Activated B cell treated with CpG ODN at 0.5 μM for 24 hours (primary cell): Measurements from ENCODE around the gene KRCC1. TPM values are rescaled to one million over a fixed set of nuclear protein-coding genes. Genes with fewer than 3 reads are reported as not detected.

Experiments used
- ATAC-seq: fragments of 200-7000 bp; cut with Tn5 transposase; one replicate; pipeline ENCODE4 v1.10.0; 2021; ENCODE audit warnings: low read depth, mild to moderate bottlenecking, moderate library complexity
- CTCF ChIA-PET: fragments of 350-600 bp; sonication (Branson Sonifier 250); formaldehyde crosslinking; loops from one replicate; lab custom pipeline; 2021; ENCODE audit warnings: antibody characterized with exemption; lab: Charles Lee
- POLR2A ChIA-PET: fragments of 350-600 bp; sonication (Branson Sonifier 250); formaldehyde crosslinking; loops from one replicate; lab custom pipeline; 2021; ENCODE audit warnings: antibody characterized with exemption; lab: Charles Lee
- DNase-seq: peaks from one replicate; pipeline ENCODE4 v3.0.0; 2022
- H3K27ac Mint-ChIP-seq: one replicate; pipeline ENCODE4 v1.8.0; 2020; ENCODE audit warnings: mixed read lengths
- H3K27me3 Mint-ChIP-seq: one replicate; pipeline ENCODE4 v1.8.0; 2021; ENCODE audit warnings: mixed read lengths
- H3K36me3 Mint-ChIP-seq: one replicate; pipeline ENCODE4 v1.8.0; 2021; ENCODE audit warnings: low read depth, mixed read lengths
- H3K4me1 Mint-ChIP-seq: one replicate; pipeline ENCODE4 v1.8.0; 2021; ENCODE audit warnings: mixed read lengths
- H3K4me3 Mint-ChIP-seq: one replicate; pipeline ENCODE4 v1.8.0; 2020; ENCODE audit warnings: mild to moderate bottlenecking, mixed read lengths
- H3K9me3 Mint-ChIP-seq: one replicate; pipeline ENCODE4 v1.8.0; 2020; ENCODE audit warnings: mixed read lengths
- CTCF ChIP-seq: fragments of 200-600 bp; IDR thresholded peaks from one replicate; pipeline ENCODE4 v1.8.0; 2022; ENCODE audit warnings: antibody characterized with exemption, mild to moderate bottlenecking
- intact Hi-C: fragments of 100-400 bp; cut with micrococcal nuclease; formaldehyde crosslinking; loops from one replicate; pipeline ENCODE4 v1.15.1; 2024
- total RNA-seq: library from RNA; stranded (reverse); gene quantifications from 2 replicates; pipeline ENCODE4 v1.2.3, GENCODE V29; 2022

The KRCC1 gene
- total RNA-seq, 1 donor from 2014 or later: 20.8 TPM

- intact Hi-C loops: no loop called here
- ChIA-PET CTCF (interaction anchor here (0.6 kb wide), 1 partner anchor 26 kb away, joined by 3 read pairs; no protein-coding TSS in a partner anchor), POLR2A (no interaction called here)
- H3K27ac Mint-ChIP-seq: no peak overlapping the region
- peaks cover 7% of the 10 kb centered on the region for H3K4me1 Mint-ChIP-seq
- H3K27me3 Mint-ChIP-seq: peaks cover 2% of the 10 kb centered on the region
- no peaks in the 10 kb centered on the region for H3K9me3 Mint-ChIP-seq
- ATAC-seq (no peak), DNase-seq (no peak)
- no peak overlapping the region for H3K4me3 Mint-ChIP-seq
- TF ChIP-seq CTCF: no peak
- H3K36me3 Mint-ChIP-seq: no peaks in the 10 kb centered on the region
Observed at GRCh38 chr2:88085602-88086001, 30.0 kb upstream of the KRCC1 start.

GRCh38 chr2:88085099-88085498, 29.5 kb upstream of the KRCC1 start:
- POLR2A ChIA-PET: no interaction called here
- no peaks in the 10 kb centered on the region for H3K9me3 Mint-ChIP-seq
- intact Hi-C loops: no loop called here
- peaks cover 2% of the 10 kb centered on the region for H3K27me3 Mint-ChIP-seq
- H3K27ac Mint-ChIP-seq: no peak overlapping the region
- H3K4me3 Mint-ChIP-seq: no peak overlapping the region
- peaks cover 2% of the 10 kb centered on the region for H3K4me1 Mint-ChIP-seq
- CTCF ChIA-PET: interaction anchor here (0.6 kb wide), 1 partner anchor 25 kb away, joined by 3 read pairs; no protein-coding TSS in a partner anchor
- no peak for DNase-seq
- no peak for TF ChIP-seq CTCF
- ATAC-seq: no peak
- no peaks in the 10 kb centered on the region for H3K36me3 Mint-ChIP-seq

GRCh38 chr2:88082781-88083180, 27.2 kb upstream of the KRCC1 start:
- no peak overlapping the region for H3K27ac Mint-ChIP-seq
- H3K4me1 Mint-ChIP-seq: no peaks in the 10 kb centered on the region
- H3K9me3 Mint-ChIP-seq: no peaks in the 10 kb centered on the region
- DNase-seq (no peak), ATAC-seq (no peak)
- peaks cover 2% of the 10 kb centered on the region for H3K27me3 Mint-ChIP-seq
- H3K36me3 Mint-ChIP-seq: no peaks in the 10 kb centered on the region
- TF ChIP-seq CTCF: no peak
- POLR2A ChIA-PET: no interaction called here
- CTCF ChIA-PET: no interaction called here
- intact Hi-C loops: no loop called here
- H3K4me3 Mint-ChIP-seq: no peak overlapping the region

GRCh38 chr2:88081924-88082608, 26.5 kb upstream of the KRCC1 start:
- ChIA-PET POLR2A (no interaction called here), CTCF (no interaction called here)
- intact Hi-C loops: no loop called here
- Mint-ChIP-seq H3K27me3 (peaks cover 2% of the 10 kb centered on the region), H3K4me1 (no peaks in the 10 kb centered on the region), H3K27ac (no peak overlapping the region), H3K4me3 (no peak overlapping the region), H3K36me3 (no peaks in the 10 kb centered on the region), H3K9me3 (no peaks in the 10 kb centered on the region)
- DNase-seq: no peak
- ATAC-seq: no peak
- no peak for TF ChIP-seq CTCF

- Mint-ChIP-seq H3K27me3 (peaks cover 2% of the 10 kb centered on the region), H3K36me3 (no peaks in the 10 kb centered on the region), H3K4me1 (no peaks in the 10 kb centered on the region), H3K9me3 (no peaks in the 10 kb centered on the region), H3K4me3 (no peak overlapping the region), H3K27ac (no peak overlapping the region)
- DNase-seq (no peak), ATAC-seq (no peak)
- intact Hi-C loops: no loop called here
- POLR2A ChIA-PET: no interaction called here
- no peak for TF ChIP-seq CTCF
- CTCF ChIA-PET: no interaction called here
Observed at GRCh38 chr2:88080545-88080944, 25.0 kb upstream of the KRCC1 start.
